Neuronal stem cell (in vitro differentiated cells): ENCODE measurements around the gene PLEK.
"Not testable (repeated sequence)": the region's sequence is repeated elsewhere in the genome, so short reads cannot be mapped to it uniquely, and the experiment has no call there.

ENCODE experiments used
- DNase-seq: peaks from one replicate; pipeline ENCODE4 v3.0.0-alpha.2; 2013; ENCODE audit warnings: low spot score
- H2AFZ ChIP-seq: one replicate; pipeline ENCODE4 v1.6.1; 2013; ENCODE audit warnings: mild to moderate bottlenecking, low read length, inconsistent platforms
- H2AK5ac ChIP-seq: 2 replicates; pipeline ENCODE4 v1.6.1; 2013; ENCODE audit warnings: low read depth, mild to moderate bottlenecking, inconsistent platforms, low read length, moderate library complexity, mixed read lengths
- H2BK120ac ChIP-seq: 2 replicates; pipeline ENCODE4 v1.6.1; 2013; ENCODE audit warnings: low read depth, mild to moderate bottlenecking, inconsistent platforms, low read length, moderate library complexity, mixed read lengths
- H2BK12ac ChIP-seq: one replicate; pipeline ENCODE4 v1.6.1; 2013; ENCODE audit warnings: low read length, inconsistent platforms
- H2BK15ac ChIP-seq: 2 replicates; pipeline ENCODE4 v1.6.1; 2013; ENCODE audit warnings: mild to moderate bottlenecking, low read length, inconsistent platforms, mixed read lengths
- H2BK5ac ChIP-seq: one replicate; pipeline ENCODE4 v1.6.1; 2013; ENCODE audit warnings: inconsistent platforms, mild to moderate bottlenecking, low read length, moderate library complexity
- H3K14ac ChIP-seq: one replicate; pipeline ENCODE4 v1.6.1; 2013; ENCODE audit warnings: low read length, inconsistent platforms
- H3K18ac ChIP-seq: 2 replicates; pipeline ENCODE4 v1.6.1; 2013; ENCODE audit warnings: low read length, inconsistent platforms
- H3K23ac ChIP-seq: 2 replicates; pipeline ENCODE4 v1.6.1; 2013; ENCODE audit warnings: low read depth, mild to moderate bottlenecking, mixed read lengths, low read length, inconsistent platforms; ENCODE audit not compliant: poor library complexity
- H3K27ac ChIP-seq: replicated peaks from 3 replicates; pipeline ENCODE4 v1.5.1; 2013; ENCODE audit warnings: low read length, inconsistent platforms
- H3K27me3 ChIP-seq, 3 experiments: 2 replicates each; pipeline ENCODE4 v1.6.1; 2013; ENCODE audit warnings: low read length in 3 of 3, mild to moderate bottlenecking in 2 of 3, inconsistent platforms in 1 of 3, low read depth in 1 of 3, mixed read lengths in 1 of 3, moderate library complexity in 1 of 3; ENCODE audit not compliant: control insufficient read depth in 3 of 3, insufficient read depth in 3 of 3
- H3K36me3 ChIP-seq, 2 donors: replicated peaks in 1 of 2; 2 replicates each; pipeline ENCODE4 v1.6.1; 2013; ENCODE audit warnings: low read length in 2 of 2; ENCODE audit not compliant: control insufficient read depth in 2 of 2, insufficient read depth in 2 of 2
- H3K4ac ChIP-seq: 2 replicates; pipeline ENCODE4 v1.6.1; 2013; ENCODE audit warnings: inconsistent platforms, mild to moderate bottlenecking, low read length, moderate library complexity
- H3K4me1 ChIP-seq, 2 donors: 1 replicate in 1 of 2; 2 replicates in 1 of 2; pipeline ENCODE4 v1.6.1; 2013; ENCODE audit warnings: low read length in 2 of 2, low read depth in 1 of 2; ENCODE audit not compliant: control insufficient read depth in 2 of 2, insufficient read depth in 1 of 2
- H3K4me2 ChIP-seq: one replicate; pipeline ENCODE4 v1.6.1; 2013; ENCODE audit warnings: mild to moderate bottlenecking, low read length, inconsistent platforms; ENCODE audit not compliant: insufficient read depth, poor library complexity, severe bottlenecking
- H3K4me3 ChIP-seq, 2 donors: 2 replicates each; pipeline ENCODE4 v1.5.1; 2013; ENCODE audit warnings: low read length in 2 of 2, mild to moderate bottlenecking in 2 of 2, inconsistent platforms in 1 of 2, moderate library complexity in 1 of 2
- H3K79me1 ChIP-seq: one replicate; pipeline ENCODE4 v1.6.1; 2013; ENCODE audit warnings: low read depth, mild to moderate bottlenecking, inconsistent platforms, low read length, moderate library complexity
- H3K9ac ChIP-seq: one replicate; pipeline ENCODE4 v1.6.1; 2013; ENCODE audit warnings: mild to moderate bottlenecking, low read depth, low read length, inconsistent platforms; ENCODE audit not compliant: poor library complexity
- H3K9me3 ChIP-seq, 2 donors: replicated peaks in 1 of 2; 2 replicates each; pipeline versions ENCODE3 to v1.6.1; 2013; ENCODE audit warnings: low read length in 2 of 2, mild to moderate bottlenecking in 2 of 2, inconsistent platforms in 1 of 2, low read depth in 1 of 2, mixed read lengths in 1 of 2, moderate library complexity in 1 of 2; ENCODE audit not compliant: control insufficient read depth in 2 of 2, insufficient read depth in 1 of 2
- H4K8ac ChIP-seq: one replicate; pipeline ENCODE4 v1.6.1; 2013; ENCODE audit warnings: low read depth, mild to moderate bottlenecking, inconsistent platforms, low read length, moderate library complexity
- H4K91ac ChIP-seq: one replicate; pipeline ENCODE4 v1.6.1; 2013; ENCODE audit warnings: low read length, low read depth, mild to moderate bottlenecking, inconsistent platforms; ENCODE audit not compliant: poor library complexity
- WGBS, 2 donors: extraction: QIAGEN DNeasy Blood & Tissue Kit; methylation state at CpG; one replicate each; pipeline ENCODE4 v1.1.7; 2013; ENCODE audit warnings: missing lambda C conversion rate in 2 of 2, mixed read lengths in 1 of 2; ENCODE audit not compliant: insufficient read length in 2 of 2, insufficient replicate concordance in 1 of 2; ENCODE audit errors: extremely low coverage in 2 of 2; 5-methylcytosine and 5-hydroxymethylcytosine counted together

PLEK gene

GRCh38 chr2:68342470-68342869, 22.6 kb upstream of the PLEK start:
- Histone ChIP-seq H3K27ac (no peak overlapping the region), H3K4me3 (no peak overlapping the region), H3K9ac (no peak overlapping the region), H2AFZ (no peak overlapping the region), H3K18ac (no peak overlapping the region), H3K36me3 (no peaks in the 10 kb centered on the region), H3K23ac (no peak overlapping the region), H3K27me3 (peaks cover 0 to 14% (median 2%) of the 10 kb centered on the region in 3 experiments), H3K9me3 (no peaks in the 10 kb centered on the region), H3K14ac (no peak overlapping the region), H2BK15ac (no peak overlapping the region), H2BK5ac (no peak overlapping the region), H4K91ac (no peak overlapping the region), H3K4me1 (peaks cover 0 to 2% of the 10 kb centered on the region in 2 donors), H3K79me1 (no peaks in the 10 kb centered on the region), H3K4me2 (no peak overlapping the region), H3K4ac (no peak overlapping the region), H2BK12ac (no peak overlapping the region), H2BK120ac (no peak overlapping the region), H2AK5ac (no peak overlapping the region), H4K8ac (no peak overlapping the region)
- DNase-seq, result no peak
- no CpG with 5 or more reads among the region's 1 CpG for WGBS, 2 donors

GRCh38 chr2:68344031-68344430, 21.1 kb upstream of the PLEK start:
- no peak for DNase-seq
- no peak overlapping the region for H3K4ac ChIP-seq
- H2BK120ac ChIP-seq, result no peak overlapping the region
- no peaks in the 10 kb centered on the region for H3K36me3 ChIP-seq
- H3K4me1 ChIP-seq, result peaks cover 0 to 2% of the 10 kb centered on the region in 2 donors
- no peak overlapping the region for H2BK12ac ChIP-seq
- no peak overlapping the region for H2BK15ac ChIP-seq
- no peak overlapping the region for H4K8ac ChIP-seq
- H2AFZ ChIP-seq, result no peak overlapping the region
- H3K23ac ChIP-seq, result no peak overlapping the region
- no CpG with 5 or more reads among the region's 1 CpG for WGBS, 2 donors
- no peak overlapping the region for H3K4me3 ChIP-seq
- no peak overlapping the region for H3K9ac ChIP-seq
- H3K14ac ChIP-seq, result no peak overlapping the region
- H3K18ac ChIP-seq, result no peak overlapping the region
- H3K27me3 ChIP-seq, result peaks cover 0 to 10% (median 2%) of the 10 kb centered on the region in 3 experiments
- H3K79me1 ChIP-seq, result no peaks in the 10 kb centered on the region
- no peak overlapping the region for H2BK5ac ChIP-seq
- no peak overlapping the region for H3K4me2 ChIP-seq
- no peak overlapping the region for H3K27ac ChIP-seq
- H4K91ac ChIP-seq, result no peak overlapping the region
- no peak overlapping the region for H2AK5ac ChIP-seq
- no peaks in the 10 kb centered on the region for H3K9me3 ChIP-seq

GRCh38 chr2:68345129-68345875, 19.8 kb upstream of the PLEK start:
- H3K9me3 ChIP-seq, result no peaks in the 10 kb centered on the region
- H3K27me3 ChIP-seq, result peaks cover 0 to 10% (median 2%) of the 10 kb centered on the region in 3 experiments
- H3K79me1 ChIP-seq, result no peaks in the 10 kb centered on the region
- H2BK12ac ChIP-seq, result no peak overlapping the region
- H4K8ac ChIP-seq, result no peak overlapping the region
- WGBS, 2 donors, result no CpG with 5 or more reads among the region's 9 CpGs
- no peak overlapping the region for H2BK15ac ChIP-seq
- no peak overlapping the region for H3K4me3 ChIP-seq
- H3K27ac ChIP-seq, result no peak overlapping the region
- H3K4me1 ChIP-seq, result peaks cover 0 to 2% of the 10 kb centered on the region in 2 donors
- peak overlapping the region; percentile 39 for H3K9ac ChIP-seq
- DNase-seq, result no peak
- H2AFZ ChIP-seq, result no peak overlapping the region
- no peak overlapping the region for H4K91ac ChIP-seq
- no peak overlapping the region for H3K4ac ChIP-seq
- no peak overlapping the region for H2BK5ac ChIP-seq
- H3K4me2 ChIP-seq, result no peak overlapping the region
- H3K14ac ChIP-seq, result no peak overlapping the region
- H3K18ac ChIP-seq, result no peak overlapping the region
- no peak overlapping the region for H2AK5ac ChIP-seq
- no peaks in the 10 kb centered on the region for H3K36me3 ChIP-seq
- H2BK120ac ChIP-seq, result no peak overlapping the region
- H3K23ac ChIP-seq, result no peak overlapping the region

- H2BK5ac ChIP-seq, H3K27me3 ChIP-seq, DNase-seq, H3K9ac ChIP-seq, H3K36me3 ChIP-seq, H2BK15ac ChIP-seq, H2BK12ac ChIP-seq, H3K18ac ChIP-seq, H2BK120ac ChIP-seq, H2AK5ac ChIP-seq, H3K4ac ChIP-seq, H2AFZ ChIP-seq, H4K91ac ChIP-seq, H3K79me1 ChIP-seq, H4K8ac ChIP-seq, H3K27ac ChIP-seq, H3K4me2 ChIP-seq, H3K9me3 ChIP-seq, H3K23ac ChIP-seq, H3K14ac ChIP-seq, H3K4me3 ChIP-seq, H3K4me1 ChIP-seq: not testable (repeated sequence)
- no CpG with 5 or more reads among the region's 4 CpGs for WGBS, 2 donors
Measured at GRCh38 chr2:68349091-68349490, 16.0 kb upstream of the PLEK start.
